Limb (tissue), 2 donors: Measurements from ENCODE around the gene CELF4.
A peak's percentile ranks its signal among the peaks of the same experiment; 100 is the strongest.
"Not testable (repeated sequence)": the region's sequence is repeated elsewhere in the genome, so short reads cannot be mapped to it uniquely, and the experiment has no call there.

Experiments
- DNase-seq, 2 donors: peaks; one replicate each; pipeline ENCODE4 v3.0.0-alpha.2; 2016; ENCODE audit errors: extremely low spot score in 2 of 2

The CELF4 gene

GRCh38 chr18:37470986-37471385, 94.6 kb downstream of the CELF4 start:
- no peak for DNase-seq

- DNase-seq = no peak
Observed at GRCh38 chr18:37467002-37467662, 98.5 kb downstream of the CELF4 start.

DNA sequence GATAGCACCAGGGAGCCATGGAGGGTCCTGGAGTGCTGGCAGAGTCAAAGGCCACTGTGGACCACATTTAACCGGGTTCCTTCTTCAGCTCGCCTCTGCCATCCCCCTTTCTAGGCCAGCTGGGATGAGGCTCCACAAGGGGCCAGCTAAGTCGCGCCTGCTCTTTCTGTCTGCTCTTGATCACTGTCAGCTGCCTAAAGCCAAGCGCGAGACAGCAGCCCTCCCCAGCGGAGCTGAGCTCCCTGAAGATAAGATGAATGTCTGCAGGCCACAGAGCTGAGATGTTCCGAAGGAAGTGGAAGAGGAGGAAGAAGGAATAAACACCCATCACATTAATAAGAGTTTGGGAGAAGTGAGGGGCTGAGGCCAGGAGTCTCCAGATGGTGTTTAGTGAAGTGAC, 99.6 kb downstream of the CELF4 start:
- DNase-seq = no peak

DNA sequence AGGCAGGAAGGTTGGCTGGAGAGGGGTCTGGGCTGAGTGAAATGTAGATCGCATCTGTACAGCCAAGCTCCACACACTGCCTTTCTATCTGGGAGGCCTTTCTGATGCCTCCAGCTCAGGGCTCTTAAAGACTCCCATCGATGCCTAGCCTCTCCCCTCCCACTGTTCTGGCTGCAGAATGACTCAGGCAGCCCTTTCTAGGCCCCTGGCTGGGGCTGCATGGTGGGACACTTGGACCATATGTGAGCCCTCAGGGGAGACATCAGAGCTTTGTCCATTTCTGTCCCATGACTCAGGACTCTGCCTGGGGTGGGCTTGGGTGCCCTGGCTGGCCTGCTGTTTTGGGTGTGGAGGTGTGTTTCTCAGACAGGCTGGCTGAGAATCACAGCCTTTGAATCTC, 101.3 kb downstream of the CELF4 start:
- no peak for DNase-seq

- not testable (repeated sequence) for DNase-seq
Observed at GRCh38 chr18:37461329-37461728, 104.3 kb downstream of the CELF4 start.

DNA sequence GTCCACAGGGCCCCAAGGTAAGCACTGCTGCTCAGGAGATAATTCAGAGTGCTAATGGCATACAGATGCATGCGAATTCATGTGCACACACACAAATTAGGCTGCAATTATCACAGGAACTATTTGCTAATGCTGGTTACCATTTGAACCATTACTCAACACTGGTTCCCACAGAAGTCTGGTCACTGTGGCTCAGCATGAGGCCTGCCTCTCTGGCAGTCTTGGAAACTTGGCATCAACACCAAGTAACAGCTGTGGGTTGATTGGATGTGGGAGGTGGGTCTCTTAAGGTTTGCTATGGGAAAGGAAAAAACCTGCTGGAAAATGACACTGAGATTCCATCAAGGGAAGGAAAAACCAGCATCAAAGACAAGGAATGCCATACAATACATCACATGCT, 105.0 kb downstream of the CELF4 start:
- no peak for DNase-seq

DNA sequence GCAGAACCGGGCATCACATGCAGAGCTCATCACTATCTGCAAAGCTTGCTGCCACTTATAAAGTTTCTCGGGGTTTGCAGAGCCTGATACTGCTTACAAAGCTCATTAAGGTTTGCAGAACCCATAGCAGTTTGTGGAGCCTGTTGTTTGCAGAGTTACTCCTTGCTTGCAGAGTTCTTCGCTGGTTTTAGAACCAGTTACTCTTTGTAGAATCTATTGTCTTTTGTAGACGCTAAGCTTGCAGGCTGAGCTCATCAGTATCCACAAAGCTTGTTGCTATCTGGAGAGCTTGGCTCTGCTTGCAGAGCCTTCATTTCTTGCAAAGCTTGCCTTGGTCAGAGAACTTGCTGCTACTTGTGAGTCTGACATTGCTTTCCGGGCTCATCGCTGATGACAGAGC, 106.9 kb downstream of the CELF4 start:
- no peak for DNase-seq

- no peak for DNase-seq
Observed at GRCh38 chr18:37457753-37458152, 107.8 kb downstream of the CELF4 start.

DNA sequence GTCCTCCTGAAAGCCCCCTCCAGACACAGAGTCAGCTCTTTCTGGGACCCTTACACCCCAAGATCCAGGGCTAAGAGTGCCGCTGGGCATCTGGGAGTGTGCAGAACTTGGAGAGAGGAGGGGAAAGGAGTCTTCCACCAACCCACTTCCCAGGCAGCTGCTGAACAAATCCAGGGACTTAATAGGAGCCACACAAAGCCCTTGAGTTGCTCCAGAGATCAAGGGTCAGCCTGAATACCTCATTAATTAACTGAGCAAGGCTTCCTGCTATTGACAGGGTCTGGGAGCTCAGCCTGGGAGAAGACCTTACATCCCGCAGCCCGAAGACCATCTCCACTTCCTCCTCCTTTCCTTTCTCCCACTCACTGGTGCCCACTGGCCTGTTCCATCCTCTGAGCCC, 108.3 kb downstream of the CELF4 start:
- no peak for DNase-seq

- DNase-seq = no peak
Observed at GRCh38 chr18:37456873-37457272, 108.7 kb downstream of the CELF4 start.

DNA sequence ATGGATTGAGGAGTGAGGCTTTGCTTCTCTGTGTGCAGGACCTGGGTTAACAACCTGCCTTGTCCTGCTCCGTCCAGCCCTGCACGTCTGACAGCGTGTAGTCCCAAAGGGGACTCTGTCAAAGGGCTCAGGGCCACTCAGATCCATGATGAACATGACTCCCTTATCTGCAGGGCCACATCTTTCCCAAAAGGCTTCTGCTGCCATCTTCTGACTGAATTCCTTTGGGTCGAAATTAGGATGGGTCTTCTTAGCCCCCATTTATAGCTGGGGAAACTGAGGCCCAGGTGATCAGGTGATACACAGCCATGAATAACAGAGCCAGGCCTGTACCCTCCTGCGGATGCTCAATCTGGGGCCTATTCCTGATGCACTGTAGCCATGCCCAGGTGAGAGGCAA, 109.2 kb downstream of the CELF4 start:
- no peak for DNase-seq

DNA sequence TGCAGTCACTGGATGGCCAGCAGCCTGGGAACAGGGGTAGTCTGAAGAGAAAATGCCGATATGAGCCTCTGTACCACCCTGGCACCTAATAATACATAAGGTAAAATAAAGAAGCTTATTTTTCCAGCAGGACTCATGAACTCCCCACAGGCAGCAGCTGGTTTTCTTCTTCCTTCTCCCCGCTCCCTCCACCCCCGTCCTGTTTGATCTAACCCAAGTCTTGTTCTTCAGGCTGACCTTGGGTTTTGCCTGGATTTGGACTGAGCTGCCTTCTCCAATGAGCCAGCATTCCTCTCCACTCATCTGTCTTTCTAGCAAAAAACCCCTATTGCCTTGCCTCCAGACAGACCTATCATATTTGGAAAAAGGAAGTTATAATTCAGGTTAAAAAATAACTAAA, 111.8 kb downstream of the CELF4 start:
- no peak for DNase-seq

- no peak for DNase-seq
Observed at GRCh38 chr18:37452682-37453385, 112.8 kb downstream of the CELF4 start.

DNA sequence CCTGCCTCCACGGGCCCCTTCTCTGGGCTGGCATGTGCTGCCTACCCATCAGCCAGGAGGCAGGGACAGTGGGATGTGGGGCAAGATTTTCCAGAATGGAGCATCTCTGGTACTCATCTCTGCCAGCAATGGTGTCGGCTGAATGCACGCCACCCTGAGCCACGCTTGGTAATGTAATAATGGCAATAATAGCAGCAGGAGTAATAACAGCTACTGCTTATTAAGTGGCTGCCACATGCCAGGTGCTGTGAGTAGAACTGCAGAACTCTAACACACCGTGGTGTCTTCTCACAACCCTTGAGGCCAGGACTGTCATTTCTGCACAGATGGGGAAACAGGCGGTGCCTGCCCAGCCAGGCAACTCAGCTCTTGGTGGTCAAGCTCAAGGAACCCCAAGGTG, 113.6 kb downstream of the CELF4 start:
- DNase-seq = no peak

- no peak for DNase-seq
Observed at GRCh38 chr18:37451239-37451825, 114.3 kb downstream of the CELF4 start.

GRCh38 chr18:37450434-37451132, 115.0 kb downstream of the CELF4 start:
- DNase-seq = peak; percentile 16 to 73

GRCh38 chr18:37449618-37450017, 116.0 kb downstream of the CELF4 start:
- DNase-seq = no peak

DNA sequence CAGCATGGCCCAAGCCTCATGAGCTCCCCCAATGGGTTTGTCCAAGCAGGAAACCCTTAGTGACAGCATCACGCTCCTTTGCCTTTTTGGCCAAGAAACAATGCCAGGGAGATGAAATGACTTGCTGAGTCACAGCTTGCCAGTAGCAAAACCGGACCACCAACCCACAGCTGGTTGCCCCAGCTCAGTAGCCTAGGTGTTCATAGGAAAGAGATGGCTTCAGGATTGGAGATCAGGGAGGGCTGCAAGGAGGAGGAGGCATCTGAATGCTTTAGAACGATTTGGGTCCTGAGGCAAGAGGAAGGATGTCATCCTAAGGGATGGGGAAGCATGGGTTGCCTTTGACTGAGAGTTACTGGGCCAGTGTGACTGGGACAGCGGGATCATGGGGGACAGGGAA, 116.7 kb downstream of the CELF4 start:
- no peak for DNase-seq

GRCh38 chr18:37447962-37448888, 117.4 kb downstream of the CELF4 start:
- DNase-seq = no peak

GRCh38 chr18:37445836-37446235, 119.8 kb downstream of the CELF4 start:
- no peak for DNase-seq

DNA sequence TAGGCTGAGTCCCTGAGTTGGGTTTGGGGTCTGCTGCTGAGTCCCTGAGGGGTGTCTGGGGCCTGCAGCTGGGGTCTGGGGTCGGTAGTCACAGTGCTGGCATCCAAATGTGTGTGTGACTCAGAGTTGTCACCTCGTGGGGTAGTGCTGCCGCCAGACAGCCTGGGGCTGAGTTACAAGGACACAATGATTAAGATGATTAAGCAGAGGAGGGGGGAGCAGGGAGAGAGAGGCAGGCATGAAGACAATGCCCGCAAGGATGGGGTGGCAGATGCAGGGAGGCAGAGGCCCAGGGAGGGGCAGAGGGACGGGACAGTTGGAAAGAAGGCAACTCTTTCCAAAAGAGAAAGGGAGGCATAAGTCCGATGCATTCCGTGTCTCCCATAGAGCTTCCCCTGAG, 120.2 kb downstream of the CELF4 start:
- no peak for DNase-seq
